Measurements from ENCODE around the gene MACROD2. TPM values are rescaled to one million over a fixed set of nuclear protein-coding genes. Genes with fewer than 3 reads are reported as not detected.

The MACROD2 gene
- total RNA-seq, 1 experiment from 2014 or later, result 0.24 TPM

GRCh38 chr20:14525426-14525825 lies 530.1 kb downstream of the MACROD2 start:
- DNase-seq (ENCODE audit: low read depth), result no peak

DNA sequence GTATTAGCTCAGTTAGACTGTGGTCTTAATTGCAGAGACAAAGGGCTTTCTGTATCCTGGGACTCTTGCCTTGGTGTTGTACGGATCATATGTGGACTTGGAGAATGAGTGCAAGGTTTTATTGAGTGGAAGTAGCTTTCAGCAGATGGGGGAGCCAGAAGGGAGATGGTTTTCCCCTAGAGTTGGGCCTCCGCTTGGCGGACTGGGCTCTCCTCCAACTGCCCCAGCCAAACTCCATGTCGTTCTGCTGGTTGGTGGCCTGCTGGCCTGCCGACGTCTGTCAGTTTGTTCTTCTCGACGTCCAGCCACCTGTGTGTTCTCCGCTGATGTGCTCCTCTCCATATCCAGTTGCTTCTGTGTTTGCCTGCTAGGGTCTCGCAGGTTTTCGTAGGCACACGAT lies 531.6 kb downstream of the MACROD2 start:
- no peak for DNase-seq (ENCODE audit: low read depth)

DNA sequence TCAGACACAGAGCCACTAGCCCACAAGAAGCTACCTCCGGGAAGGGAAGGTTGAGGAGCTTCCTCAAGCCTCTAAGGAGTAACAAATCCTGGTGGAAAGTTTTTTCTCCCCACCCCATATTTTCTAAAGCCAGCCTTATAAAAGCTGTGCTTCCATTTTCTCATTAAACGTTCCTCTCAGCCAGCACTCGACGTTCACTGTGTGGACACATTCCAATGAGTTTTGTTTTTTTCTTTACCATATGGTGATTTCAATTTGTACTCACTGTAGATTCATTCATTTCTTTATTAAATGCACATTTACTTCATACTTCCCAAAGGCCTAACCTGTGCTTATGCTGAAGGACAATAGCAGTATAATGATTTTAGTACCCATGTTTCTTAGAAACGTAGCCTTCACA lies 536.5 kb downstream of the MACROD2 start:
- DNase-seq (ENCODE audit: low read depth), result no peak

DNA sequence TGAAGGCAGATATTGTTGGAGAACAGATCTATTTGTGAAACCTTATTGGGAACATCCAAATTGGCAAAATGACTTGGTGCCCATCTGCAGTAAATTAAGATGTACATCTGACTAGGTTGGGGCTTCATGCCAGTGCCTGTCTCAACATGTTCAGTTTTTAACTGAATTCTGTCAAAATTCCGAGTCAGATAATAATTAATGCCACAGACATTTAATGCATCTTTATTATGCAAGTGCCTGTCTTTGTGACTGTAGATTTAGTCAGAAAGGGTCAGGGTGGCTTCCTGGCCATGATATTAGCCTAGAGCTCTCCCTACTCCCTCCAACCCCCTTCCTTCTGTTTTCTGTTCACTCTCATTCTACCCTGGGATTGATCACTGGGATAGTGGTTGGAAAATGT lies 541.4 kb downstream of the MACROD2 start:
- DNase-seq (ENCODE audit: low read depth), result no peak

DNA sequence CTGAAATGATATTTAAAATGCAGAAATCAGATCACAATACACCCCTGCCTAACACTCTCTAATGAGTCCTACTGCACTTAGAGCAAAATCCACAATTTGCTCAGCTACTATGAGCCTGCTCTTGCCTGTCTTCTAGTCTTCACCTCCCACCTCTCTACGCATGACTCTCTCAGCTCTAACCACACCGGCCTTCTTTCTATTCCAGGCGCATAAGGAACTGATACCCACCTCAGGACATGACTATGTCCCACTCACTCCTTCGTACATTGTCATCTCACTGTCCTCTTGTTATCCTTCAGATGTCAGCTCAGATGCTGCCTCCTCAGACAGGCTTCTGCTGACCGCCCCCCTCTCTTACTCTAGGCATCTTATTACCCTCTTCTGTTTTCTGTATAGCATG lies 543.1 kb downstream of the MACROD2 start:
- DNase-seq (ENCODE audit: low read depth), result no peak

GRCh38 chr20:14543040-14543439 lies 547.7 kb downstream of the MACROD2 start:
- DNase-seq (ENCODE audit: low read depth), result no peak

DNA sequence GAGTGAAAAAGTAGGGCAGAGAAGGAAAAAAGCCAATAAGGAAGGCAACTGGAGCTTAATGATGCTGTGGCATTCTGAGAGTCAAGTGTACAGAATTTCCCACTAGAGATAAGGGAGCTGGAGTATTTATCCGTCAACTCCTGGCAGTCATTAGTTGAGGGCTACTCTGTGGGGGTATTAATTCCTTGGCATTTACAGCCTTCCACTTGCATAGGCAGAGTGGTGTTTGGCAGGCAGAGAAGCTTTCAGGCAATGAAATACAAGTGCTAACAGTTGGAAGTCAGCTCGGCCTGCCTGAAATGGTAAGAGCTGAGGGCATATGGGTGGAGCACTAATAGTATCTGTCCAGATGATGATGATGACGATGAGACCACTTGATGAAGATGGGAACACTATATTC lies 549.4 kb downstream of the MACROD2 start:
- DNase-seq (ENCODE audit: low read depth), result no peak

- DNase-seq (ENCODE audit: low read depth), result no peak
These were observed 555.3 kb downstream of the MACROD2 start for GRCh38 chr20:14550655-14551054.

DNA sequence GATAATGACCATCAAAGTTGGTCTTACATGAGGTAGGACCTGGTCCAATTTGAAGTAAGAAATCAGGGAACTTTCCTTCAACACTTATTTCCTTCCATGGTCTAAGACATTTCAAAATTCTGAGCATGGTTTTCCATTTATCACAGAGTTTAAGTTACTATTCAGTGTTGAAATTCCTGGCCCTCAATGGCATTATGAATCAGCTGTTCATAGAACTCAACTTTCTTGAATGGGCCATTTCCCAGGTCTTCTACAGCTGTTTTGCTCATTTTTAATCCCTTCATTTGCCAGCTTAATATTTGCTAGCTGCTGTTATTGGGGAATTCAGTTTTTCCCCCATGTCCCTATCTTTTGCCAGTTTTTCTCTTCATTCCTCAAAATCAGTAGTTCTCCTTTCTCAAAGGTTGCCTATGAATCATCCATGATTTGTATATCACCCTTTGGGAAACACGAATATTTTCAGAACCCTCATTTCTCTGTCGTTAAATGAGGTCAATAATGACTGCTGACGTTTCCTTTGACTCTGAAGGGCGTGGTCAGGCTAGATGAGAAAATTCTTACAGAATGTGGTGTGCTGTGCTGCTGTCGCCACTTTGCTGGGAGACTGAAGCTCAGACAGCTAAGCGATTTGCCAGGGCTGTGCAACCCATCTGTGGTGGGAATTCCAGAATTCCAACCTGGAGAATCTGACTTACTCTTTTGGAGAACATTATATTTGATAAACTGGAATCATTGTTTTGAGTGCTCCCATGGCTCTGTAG lies 558.6 kb downstream of the MACROD2 start:
- no peak for DNase-seq (ENCODE audit: low read depth)

DNA sequence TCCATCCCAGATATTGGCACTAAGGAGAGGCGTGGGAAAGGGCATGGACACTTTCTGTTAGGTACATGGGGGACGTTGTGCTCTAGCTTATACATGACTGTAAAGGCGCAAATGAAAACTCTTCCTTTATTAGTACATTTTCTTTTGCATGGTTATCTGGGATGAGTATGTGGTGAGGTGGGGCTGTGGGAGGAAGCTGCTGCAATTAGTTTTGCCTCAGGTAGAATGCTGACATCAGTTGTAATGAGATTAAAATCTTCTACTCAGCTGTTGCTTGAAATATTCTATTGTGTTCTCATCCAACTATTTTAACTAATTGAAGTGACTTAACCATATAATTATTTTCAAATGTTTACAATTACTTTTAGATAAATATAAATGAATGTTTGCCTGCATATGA lies 560.4 kb downstream of the MACROD2 start:
- no peak for DNase-seq (ENCODE audit: low read depth)

DNA sequence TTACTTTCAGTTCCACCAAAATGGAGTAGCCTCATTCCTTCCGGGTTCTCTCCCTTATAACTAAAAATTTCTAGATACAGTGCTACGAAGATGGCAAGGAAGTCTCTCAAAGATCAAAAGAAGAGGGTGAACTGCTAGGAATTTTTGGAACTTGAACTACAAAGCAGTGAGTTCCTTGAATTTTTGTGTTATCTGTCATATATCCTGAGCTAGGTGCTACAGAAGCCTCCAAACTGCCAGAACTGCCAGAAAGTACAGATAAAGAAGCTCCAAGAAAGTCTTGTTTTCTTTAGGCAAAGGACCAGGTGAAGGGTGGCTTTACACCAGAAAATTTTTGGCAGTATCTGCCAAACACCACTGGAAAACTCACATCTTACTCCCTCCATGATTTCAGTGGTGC lies 560.9 kb downstream of the MACROD2 start:
- no peak for DNase-seq (ENCODE audit: low read depth)

DNA sequence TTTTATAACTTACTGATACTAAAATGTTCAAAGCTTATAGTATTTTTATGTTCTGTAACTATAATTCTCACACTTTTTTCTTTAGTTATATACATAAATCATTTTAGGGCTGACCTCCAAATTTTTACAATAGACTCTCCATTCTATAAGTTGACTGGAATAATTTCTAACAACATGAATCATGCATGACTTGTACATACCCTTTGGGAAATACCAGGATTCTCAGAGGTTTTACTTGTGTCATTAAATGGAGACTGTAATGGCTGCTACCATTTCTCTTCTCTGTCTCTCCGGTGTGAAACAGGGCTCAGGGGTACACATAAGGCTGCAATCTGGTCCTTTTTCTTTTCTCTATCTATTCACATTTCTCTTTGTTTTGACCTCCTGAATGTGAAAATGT lies 564.3 kb downstream of the MACROD2 start:
- no peak for DNase-seq (ENCODE audit: low read depth)

- no peak for DNase-seq (ENCODE audit: low read depth)
These were observed 566.5 kb downstream of the MACROD2 start for GRCh38 chr20:14561741-14562221.

- DNase-seq (ENCODE audit: low read depth), result no peak
These were observed 567.7 kb downstream of the MACROD2 start for GRCh38 chr20:14562981-14563380.

DNA sequence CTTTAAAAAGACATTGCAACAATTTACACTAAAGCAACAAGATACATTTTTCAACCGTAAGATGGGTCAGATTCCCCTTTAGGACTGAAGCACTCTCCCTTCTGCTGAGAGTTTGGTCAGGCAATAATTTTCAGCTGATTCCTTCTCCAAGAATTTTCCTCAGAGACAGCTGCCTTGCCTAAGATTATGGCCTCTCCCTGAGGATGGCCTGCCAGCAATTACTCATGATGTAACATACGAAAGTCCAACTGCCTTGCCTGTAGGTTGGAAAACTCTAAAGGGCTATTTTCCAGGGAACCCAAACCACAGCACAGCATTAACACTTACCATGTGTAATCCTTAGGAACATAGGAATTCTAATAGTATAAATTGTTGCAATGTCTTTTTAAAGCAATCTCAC lies 571.2 kb downstream of the MACROD2 start:
- no peak for DNase-seq (ENCODE audit: low read depth)

GRCh38 chr20:14568225-14568624 lies 572.9 kb downstream of the MACROD2 start:
- no peak for DNase-seq (ENCODE audit: low read depth)

GRCh38 chr20:14568701-14569100 lies 573.4 kb downstream of the MACROD2 start:
- no peak for DNase-seq (ENCODE audit: low read depth)

DNA sequence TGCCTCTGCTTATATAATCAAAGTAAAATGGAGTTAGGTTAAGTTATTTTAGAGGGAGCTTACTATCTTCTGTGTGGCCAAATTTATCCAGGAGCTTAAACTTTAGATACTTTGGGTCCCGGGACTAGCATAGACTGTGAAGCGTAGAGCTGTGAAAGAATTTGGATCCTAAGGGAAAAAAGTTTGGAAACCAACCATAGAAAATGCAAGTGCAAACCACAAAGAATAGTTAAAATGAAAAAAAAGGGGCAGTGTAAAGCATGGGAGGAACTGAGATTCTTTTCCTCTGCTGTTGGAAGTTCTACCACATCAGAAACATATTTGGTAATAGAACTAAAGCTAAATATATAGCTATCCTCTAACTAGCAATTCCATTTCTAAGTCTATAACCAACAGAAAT lies 574.3 kb downstream of the MACROD2 start:
- DNase-seq (ENCODE audit: low read depth), result no peak

DNA sequence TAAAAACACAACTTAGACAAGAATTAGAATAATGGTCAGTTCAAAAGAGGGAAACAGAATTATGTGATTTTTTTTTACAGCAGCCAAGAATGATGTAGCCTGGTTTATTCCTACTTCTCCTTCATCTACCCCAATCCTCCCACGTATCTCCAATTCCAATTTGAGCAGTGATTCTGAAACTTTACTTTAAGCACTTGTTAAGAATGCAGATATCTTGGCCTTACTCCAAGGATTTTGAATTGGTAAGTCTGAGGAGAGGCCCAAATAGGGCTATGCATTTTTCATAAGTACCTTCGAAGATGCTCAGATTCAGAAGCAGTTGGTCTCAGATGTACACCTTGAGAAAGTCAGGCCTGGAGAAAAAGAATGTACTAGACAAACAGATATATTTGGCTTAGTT lies 575.5 kb downstream of the MACROD2 start:
- no peak for DNase-seq (ENCODE audit: low read depth)

DNA sequence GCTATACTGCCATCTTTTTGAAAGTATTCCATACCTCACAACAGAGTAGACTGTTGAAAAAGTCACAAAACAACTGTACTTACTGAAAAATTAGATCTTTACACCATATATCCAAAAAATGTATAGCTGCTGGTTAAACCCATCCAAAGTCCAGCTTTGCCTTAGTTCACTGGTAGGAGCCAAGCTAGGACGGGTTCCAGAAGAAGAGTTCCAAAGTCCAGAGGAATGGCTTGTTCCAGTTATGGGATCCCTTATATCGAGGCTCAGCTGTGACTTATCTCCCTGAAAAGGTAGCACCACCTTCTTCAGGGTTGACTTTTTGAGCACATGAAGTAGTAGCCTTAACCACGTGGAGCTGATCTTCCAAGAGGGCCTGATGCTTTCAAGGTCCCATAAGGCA lies 578.4 kb downstream of the MACROD2 start:
- DNase-seq (ENCODE audit: low read depth), result no peak

GRCh38 chr20:14576196-14576877 lies 581.0 kb downstream of the MACROD2 start:
- no peak for DNase-seq (ENCODE audit: low read depth)

GRCh38 chr20:14580418-14581074 lies 585.2 kb downstream of the MACROD2 start:
- no peak for DNase-seq (ENCODE audit: low read depth)

- DNase-seq (ENCODE audit: low read depth), result no peak
These were observed 586.4 kb downstream of the MACROD2 start for GRCh38 chr20:14581731-14582130.

Measured in RPMI7951 (cell line).